BE2C (cell line): Measurements from ENCODE around the gene CDC42BPA.

Experiments
- DNase-seq: peaks from one replicate; pipeline ENCODE4 v3.0.0-alpha.2; 2020
- H3K27me3 ChIP-seq: fragments of 250-450 bp; sonication (Bioruptor Pico); 2 replicates; pipeline ENCODE4 v1.5.1; 2020; ENCODE audit warnings: mild to moderate bottlenecking
- H3K36me3 ChIP-seq: fragments of 250-450 bp; sonication (Bioruptor Pico); 2 replicates; pipeline ENCODE4 v1.5.1; 2020; ENCODE audit warnings: mild to moderate bottlenecking
- H3K4me1 ChIP-seq: fragments of 250-450 bp; sonication (Bioruptor Pico); 2 replicates; pipeline ENCODE4 v1.5.1; 2020
- H3K4me3 ChIP-seq: 2 replicates; pipeline ENCODE4 v1.5.1; 2011; ENCODE audit warnings: low read depth, low read length
- H3K9me3 ChIP-seq: fragments of 250-450 bp; sonication (Bioruptor Pico); 2 replicates; pipeline ENCODE4 v1.5.1; 2020
- TF ChIP-seq, protein P1 (sequence below): IDR thresholded peaks from 2 replicates; pipeline ENCODE4 v1.5.1; 2012; ENCODE audit warnings: mild to moderate bottlenecking, low read depth, low read length

The CDC42BPA gene

GRCh38 chr1:227192163-227192562 is 126.1 kb downstream of the CDC42BPA start:
- H3K36me3 ChIP-seq, result peaks cover 4% of the 10 kb centered on the region
- no peak overlapping the region for H3K4me3 ChIP-seq
- H3K27me3 ChIP-seq, result no peaks in the 10 kb centered on the region
- TF ChIP-seq, protein P1, sequence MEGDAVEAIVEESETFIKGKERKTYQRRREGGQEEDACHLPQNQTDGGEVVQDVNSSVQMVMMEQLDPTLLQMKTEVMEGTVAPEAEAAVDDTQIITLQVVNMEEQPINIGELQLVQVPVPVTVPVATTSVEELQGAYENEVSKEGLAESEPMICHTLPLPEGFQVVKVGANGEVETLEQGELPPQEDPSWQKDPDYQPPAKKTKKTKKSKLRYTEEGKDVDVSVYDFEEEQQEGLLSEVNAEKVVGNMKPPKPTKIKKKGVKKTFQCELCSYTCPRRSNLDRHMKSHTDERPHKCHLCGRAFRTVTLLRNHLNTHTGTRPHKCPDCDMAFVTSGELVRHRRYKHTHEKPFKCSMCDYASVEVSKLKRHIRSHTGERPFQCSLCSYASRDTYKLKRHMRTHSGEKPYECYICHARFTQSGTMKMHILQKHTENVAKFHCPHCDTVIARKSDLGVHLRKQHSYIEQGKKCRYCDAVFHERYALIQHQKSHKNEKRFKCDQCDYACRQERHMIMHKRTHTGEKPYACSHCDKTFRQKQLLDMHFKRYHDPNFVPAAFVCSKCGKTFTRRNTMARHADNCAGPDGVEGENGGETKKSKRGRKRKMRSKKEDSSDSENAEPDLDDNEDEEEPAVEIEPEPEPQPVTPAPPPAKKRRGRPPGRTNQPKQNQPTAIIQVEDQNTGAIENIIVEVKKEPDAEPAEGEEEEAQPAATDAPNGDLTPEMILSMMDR, result no peak
- no peaks in the 10 kb centered on the region for H3K9me3 ChIP-seq
- no peaks in the 10 kb centered on the region for H3K4me1 ChIP-seq
- no peak for DNase-seq

DNA sequence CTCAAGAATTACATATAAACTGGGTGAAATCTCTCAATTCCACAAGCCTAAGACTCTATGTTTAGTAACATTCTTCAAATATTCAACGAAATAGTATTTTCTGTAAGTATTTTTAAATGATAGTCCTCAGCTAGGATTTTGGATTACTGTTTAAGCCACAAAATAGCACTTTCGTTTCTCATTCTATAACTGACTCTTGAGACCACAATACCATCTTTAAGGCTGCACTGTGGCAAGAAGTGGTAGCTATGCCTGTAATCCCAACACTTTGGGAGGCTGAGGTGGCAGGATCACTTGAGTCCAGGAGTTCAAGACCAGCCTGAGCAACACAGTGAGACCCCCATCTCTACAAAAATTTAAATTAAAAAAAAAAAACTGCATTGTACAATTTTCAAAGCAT is 126.7 kb downstream of the CDC42BPA start:
- peaks cover 4% of the 10 kb centered on the region for H3K36me3 ChIP-seq
- DNase-seq, result no peak
- H3K4me1 ChIP-seq, result no peaks in the 10 kb centered on the region
- no peaks in the 10 kb centered on the region for H3K27me3 ChIP-seq
- H3K9me3 ChIP-seq, result no peaks in the 10 kb centered on the region
- H3K4me3 ChIP-seq, result no peak overlapping the region
- TF ChIP-seq, protein P1, result no peak

GRCh38 chr1:227190321-227190720 is 128.0 kb downstream of the CDC42BPA start:
- H3K9me3 ChIP-seq, result no peaks in the 10 kb centered on the region
- no peaks in the 10 kb centered on the region for H3K4me1 ChIP-seq
- H3K4me3 ChIP-seq, result no peak overlapping the region
- DNase-seq, result no peak
- TF ChIP-seq, protein P1, result no peak
- no peaks in the 10 kb centered on the region for H3K27me3 ChIP-seq
- H3K36me3 ChIP-seq, result peaks cover 4% of the 10 kb centered on the region

GRCh38 chr1:227185291-227185690 is 133.0 kb downstream of the CDC42BPA start:
- no peaks in the 10 kb centered on the region for H3K4me1 ChIP-seq
- DNase-seq, result no peak
- H3K27me3 ChIP-seq, result no peaks in the 10 kb centered on the region
- H3K36me3 ChIP-seq, result no peaks in the 10 kb centered on the region
- H3K9me3 ChIP-seq, result no peaks in the 10 kb centered on the region
- H3K4me3 ChIP-seq, result no peak overlapping the region
- TF ChIP-seq, protein P1, result no peak

DNA sequence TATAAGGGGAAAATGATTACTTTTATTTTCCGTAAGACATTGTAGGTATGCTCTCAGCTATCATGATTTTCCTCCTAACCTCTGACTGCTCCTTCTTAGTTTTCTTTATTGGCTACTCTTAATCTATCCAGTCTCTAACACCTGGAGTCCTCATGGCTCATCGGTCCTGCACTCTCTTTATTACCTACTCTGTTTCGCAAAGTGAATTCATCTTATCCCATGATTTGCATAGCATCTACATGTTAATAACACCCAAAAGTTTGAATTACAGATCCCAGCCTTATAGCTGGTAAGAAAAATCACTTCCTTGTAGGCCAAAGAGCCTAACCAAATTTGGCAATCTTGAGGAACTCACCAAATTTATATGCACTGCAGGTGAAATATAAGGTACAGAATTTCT is 136.3 kb downstream of the CDC42BPA start:
- Histone ChIP-seq H3K36me3 (no peaks in the 10 kb centered on the region), H3K4me3 (no peak overlapping the region), H3K4me1 (no peaks in the 10 kb centered on the region), H3K27me3 (no peaks in the 10 kb centered on the region), H3K9me3 (no peaks in the 10 kb centered on the region)
- no peak for DNase-seq
- TF ChIP-seq, protein P1, result no peak

GRCh38 chr1:227175611-227176010 is 142.7 kb downstream of the CDC42BPA start:
- H3K4me1 ChIP-seq, result peaks cover 13% of the 10 kb centered on the region
- no peaks in the 10 kb centered on the region for H3K27me3 ChIP-seq
- H3K4me3 ChIP-seq, result no peak overlapping the region
- DNase-seq, result no peak
- no peaks in the 10 kb centered on the region for H3K9me3 ChIP-seq
- no peaks in the 10 kb centered on the region for H3K36me3 ChIP-seq
- TF ChIP-seq, protein P1, result no peak
